Left renal cortex interstitium (tissue), 4 donors: Measurements from ENCODE around the gene NGEF. TPM values are rescaled to one million over a fixed set of nuclear protein-coding genes. Genes with fewer than 3 reads are reported as not detected.

Experiments
- DNase-seq, 4 donors: peaks; one replicate each; pipeline ENCODE4 v3.0.0-alpha.2; 2013; ENCODE audit warnings: low read depth in 4 of 4, low spot score in 2 of 4, missing footprints in 1 of 4
- polyA plus RNA-seq, 4 donors: library from polyadenylated mRNA; unstranded; fragments of 120-200 nt; gene quantifications; one replicate each; pipeline ENCODE4 v1.2.1, GENCODE V29; 2013; ENCODE audit not compliant: insufficient read length in 4 of 4

NGEF gene
- polyA plus RNA-seq, 4 donors: 2.1 to 3.5 (median 2.8) TPM

GRCh38 chr2:232875256-232876121, 137.6 kb downstream of the NGEF start:
- DNase-seq: no peak

GRCh38 chr2:232874677-232875223, 138.3 kb downstream of the NGEF start:
- no peak for DNase-seq

DNA sequence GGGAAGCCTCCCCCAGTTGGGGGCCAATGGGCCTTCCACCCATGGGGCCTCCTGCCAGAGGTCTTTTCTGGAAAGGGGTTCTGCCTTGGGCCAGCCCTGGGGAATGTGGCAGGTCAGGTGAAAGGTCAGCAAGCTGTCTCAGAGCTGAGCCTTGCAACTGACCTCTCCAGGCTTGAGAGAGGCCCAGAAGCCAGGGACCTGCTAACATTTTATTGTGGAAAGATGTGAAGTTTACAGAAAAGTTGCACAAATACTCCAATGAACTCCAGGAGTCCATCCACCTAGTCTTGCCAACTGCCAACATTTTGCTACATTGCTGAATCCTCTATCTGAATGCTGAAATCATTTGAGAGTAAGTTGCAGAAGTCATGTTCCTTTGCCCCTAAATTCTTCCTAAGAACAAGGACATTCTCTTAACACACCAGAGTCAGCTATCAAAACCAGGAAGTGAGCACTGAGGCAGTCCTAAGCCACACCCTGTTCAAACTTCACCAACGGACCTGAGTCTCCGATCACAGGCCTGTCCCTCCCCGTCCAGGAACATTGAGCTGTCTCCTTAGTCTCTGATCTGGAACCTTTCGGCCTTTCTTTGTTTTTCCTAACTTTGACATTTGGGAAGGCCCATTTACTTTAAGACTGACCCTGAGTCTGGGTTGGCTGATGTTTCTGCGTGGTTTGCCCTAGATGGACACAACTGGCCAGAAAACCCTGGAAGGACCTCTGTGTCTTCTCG, 139.0 kb downstream of the NGEF start:
- no peak for DNase-seq

GRCh38 chr2:232873292-232873908, 139.7 kb downstream of the NGEF start:
- no peak for DNase-seq

DNA sequence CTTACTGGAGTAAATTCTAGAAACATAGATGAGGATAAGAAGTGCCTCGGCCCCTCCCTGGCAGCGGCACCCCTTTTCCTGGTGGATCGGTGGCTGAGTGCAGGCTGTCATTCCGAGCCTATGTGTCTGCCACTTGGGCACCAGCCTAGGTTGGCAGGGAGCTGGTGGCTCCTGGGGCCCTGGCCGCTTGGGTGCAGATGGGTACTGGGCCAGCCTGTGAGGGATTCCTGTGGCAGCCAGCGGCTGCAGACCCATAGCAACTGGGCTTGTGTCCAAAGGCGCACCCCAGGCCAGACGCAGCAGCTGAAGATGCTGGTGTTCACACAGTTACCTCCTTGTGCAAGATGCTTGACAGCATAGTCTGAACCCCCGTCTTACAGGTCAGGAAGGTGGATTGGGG, 140.2 kb downstream of the NGEF start:
- DNase-seq: no peak

DNA sequence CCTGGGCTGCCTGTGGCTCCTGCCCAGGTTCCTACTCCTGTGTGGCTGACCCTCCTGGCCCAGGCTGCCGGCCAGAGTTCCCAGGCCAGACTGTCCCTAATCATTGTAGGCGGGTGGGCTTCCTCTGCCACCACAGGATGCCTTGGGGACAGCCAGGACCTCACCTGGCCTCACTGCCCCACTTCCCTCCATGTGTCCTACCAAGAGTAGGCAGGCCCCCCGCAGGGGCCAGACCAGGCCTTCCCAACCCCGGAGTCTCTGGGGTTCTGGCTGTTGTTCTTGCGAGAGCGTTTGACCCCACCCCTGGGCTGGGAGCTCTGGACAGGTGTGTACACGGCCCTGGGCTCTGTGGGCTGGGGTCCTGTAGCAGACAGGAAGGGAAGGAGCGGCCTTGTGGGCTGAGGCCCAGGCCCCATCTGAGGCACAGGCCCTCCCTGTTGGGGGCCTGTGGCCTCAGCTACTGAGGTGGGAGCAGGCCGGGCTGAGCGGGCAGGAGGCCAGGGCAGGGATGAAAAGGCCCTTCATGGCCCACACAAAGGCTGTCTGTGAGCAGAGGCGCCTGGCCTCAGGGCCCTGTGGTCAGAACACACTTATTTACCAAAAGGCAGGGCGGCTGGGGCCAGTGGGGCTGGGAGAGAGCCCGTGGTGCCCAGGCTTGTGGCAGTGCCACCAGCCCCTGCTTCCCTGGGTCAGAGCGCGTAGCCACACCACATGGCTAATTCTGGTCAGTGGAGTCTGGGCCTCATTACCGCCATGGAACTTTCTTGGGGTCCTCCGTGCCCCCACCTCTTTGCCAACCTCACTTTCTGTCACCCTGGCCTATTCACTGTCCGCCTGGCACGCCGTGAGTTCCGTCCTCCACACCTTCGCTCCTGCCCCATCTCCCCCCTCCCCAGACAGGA, 141.0 kb downstream of the NGEF start:
- no peak for DNase-seq

DNA sequence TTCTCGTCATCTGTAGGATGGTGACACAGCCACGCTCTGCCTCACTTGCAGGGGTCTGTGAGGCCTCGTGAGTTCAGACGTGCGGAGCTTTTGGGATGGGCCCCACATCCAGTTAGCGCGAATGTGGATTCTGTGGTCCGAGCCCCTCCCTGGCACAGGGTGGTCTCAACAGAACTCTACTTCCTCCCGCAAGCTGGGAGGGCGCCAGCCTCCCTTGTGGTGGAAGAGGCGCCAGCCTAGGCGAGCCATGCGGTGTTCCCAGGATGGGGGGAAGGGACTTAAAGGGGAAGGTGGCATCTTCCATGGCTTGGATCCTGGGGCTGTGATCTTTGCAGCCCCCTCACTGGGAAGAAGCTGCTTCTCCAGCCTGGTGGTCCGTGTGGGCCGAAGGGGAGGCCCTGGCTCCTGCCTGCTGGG, 141.6 kb downstream of the NGEF start:
- DNase-seq: no peak

DNA sequence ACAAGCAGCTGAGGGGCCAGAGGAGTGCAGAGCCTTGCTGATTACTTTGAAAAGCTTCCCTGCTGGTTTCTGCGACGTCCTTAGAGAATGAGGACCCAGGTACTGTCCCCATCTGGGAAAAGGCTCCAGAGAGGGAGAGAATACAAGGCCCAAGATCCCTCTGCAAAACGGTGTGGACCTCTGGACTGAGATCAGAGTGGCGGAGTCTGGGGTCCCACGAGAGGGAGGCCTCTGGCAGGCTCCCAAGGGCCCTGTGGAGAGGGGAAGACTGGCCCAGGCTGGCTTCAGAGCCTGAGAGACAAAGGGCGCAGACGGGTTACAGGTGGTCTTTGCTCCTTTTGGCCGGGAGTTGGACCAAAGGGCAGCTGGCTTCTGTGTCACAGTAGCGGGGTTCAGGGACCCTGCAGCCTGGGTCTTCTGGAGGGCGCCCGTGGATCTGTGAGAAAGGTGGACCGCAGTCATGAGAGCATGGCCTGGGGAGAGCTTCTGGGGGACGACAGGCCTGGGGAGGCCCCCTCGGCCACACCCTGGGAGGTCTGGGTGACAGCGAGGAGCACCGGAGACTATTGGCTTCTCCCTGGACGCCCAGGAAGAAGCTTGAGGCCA, 142.2 kb downstream of the NGEF start:
- DNase-seq: no peak

DNA sequence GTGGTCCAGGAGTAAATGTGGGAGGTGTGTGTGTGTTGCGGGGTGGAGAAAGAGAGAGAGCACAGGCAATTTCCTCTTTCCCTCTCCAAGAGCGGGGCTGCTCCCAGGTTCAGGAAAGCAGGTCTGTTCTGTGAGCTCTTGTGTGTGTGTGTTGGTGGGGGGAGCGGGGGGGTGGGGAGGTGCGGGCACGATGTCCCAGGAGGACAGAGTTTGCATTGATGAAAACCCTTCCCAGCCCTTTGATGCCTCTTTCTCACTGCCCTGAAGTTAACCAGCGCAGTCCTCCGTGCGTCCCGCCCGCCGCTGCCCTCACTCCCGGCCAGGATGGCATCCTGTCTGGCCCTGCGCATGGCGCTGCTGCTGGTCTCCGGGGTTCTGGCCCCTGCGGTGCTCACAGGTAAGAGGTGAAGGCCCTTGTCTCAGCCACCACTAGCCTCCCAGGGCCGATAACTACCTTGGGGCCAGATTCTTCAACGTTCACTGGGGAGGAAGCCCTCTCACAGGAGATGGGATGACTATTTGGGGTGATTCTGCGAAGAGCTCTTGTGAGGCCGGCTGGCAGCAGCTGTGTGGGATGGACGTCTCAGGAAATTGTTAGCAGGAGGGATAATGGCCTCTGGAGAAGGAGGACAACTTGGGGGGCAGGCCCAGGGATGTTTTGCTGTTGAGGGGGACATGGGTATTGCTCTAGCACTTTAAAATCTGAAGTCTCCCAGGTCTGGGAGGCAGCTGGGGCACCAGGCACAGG, 142.9 kb downstream of the NGEF start, which contains the start of gene SNORC:
Gene SNORC, plus strand, starts transcription at position 247 of the 748 bp plus-strand sequence. Its CDS starts 78 bp downstream, at position 325.
- DNase-seq: no peak

DNA sequence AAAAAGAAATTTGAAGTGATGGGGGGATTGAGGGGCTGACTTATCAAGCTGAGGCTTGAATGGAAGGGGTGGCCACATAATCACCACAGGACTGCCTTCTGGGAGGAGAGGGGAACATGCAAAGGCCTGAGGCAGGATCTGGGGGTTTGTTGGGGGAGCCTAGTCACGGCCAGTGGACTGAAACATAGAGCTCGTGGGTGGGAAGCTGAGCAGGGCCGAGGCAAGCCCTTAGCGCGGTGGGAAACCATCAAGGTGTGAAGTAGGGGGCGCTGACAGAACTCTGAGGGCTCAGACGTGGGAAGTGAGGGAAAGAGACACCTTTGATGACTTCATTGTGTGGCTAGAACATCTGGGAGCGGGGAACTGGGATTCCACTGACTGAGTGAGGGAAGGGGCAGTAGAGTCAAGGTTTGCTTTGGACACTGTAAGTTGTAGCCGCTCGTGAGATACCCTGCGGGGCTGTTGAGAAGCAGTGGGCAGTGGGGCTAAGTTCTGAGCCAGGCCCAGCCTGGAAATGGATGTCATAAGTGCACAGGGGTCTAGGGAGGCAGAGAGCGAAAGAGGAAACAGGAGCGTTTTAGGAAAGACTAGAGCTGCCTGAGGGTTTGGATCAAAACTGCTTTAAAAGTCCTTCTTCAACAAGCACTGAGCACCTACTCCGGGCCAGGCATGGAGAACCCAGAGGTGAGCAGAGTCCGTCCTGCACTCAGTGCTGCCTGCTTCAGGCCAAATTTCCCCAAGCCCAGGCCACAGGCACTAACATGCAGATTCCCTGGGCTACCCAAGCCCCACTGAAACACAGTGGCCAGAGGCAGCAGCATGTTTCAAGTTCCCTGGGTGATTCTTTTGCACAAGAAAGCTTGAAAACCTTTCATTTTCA, 143.7 kb downstream of the NGEF start:
- no peak for DNase-seq

DNA sequence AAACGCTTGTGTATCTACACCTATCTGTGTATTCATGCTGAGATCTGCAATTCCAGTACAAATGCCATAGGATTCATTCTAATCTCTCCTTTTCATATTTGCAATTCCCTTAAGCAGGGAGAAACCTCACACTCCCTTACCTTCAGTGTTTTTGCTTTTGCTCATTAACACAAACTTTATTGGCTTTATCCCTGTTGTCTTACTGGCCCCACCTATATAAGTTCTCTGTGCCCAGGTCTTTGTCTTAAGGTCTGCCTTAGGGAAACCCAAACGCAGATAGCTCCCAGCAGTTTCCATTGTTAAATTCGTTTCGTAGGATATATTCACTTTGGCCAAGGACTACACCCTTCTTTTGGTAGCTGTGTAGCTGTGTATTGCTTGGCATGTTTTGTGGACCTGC, 147.0 kb downstream of the NGEF start:
- no peak for DNase-seq

DNA sequence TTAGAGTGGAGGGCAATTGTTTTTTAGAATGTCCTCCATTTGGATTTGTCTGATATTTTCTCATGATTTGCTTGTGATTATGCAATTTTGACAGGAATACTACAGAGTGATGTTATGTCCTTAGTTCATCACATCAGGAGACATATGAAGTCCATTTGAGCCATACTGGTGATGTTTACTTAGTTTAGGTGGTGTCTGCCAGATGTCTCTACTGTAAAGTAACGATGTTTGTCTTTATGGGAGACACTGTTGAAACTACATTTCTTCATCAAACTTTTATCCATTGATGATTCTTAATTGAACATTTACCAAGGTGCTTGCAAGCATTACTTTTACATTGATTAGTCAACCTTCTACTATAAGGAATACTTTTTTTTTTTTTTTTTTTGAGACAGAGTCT, 147.9 kb downstream of the NGEF start:
- no peak for DNase-seq

DNA sequence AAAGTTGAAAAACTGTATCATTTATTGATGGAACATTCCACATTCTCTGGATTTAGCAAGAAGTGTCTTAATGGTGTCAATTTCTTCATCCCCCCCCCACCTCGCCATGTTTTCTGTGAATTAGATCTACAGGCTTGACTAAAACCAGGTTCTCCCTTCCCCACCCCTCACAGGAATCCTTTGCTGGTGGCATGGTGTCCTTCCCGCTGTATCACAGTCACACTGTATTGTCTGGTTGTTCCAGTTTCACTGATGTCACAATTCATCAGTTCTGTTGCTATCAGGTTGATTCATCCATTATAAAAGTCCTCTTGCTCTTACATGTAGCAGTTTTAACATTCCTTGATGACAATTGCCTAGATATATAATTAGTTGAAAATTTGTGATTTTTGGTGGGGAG, 149.1 kb downstream of the NGEF start:
- DNase-seq: no peak

DNA sequence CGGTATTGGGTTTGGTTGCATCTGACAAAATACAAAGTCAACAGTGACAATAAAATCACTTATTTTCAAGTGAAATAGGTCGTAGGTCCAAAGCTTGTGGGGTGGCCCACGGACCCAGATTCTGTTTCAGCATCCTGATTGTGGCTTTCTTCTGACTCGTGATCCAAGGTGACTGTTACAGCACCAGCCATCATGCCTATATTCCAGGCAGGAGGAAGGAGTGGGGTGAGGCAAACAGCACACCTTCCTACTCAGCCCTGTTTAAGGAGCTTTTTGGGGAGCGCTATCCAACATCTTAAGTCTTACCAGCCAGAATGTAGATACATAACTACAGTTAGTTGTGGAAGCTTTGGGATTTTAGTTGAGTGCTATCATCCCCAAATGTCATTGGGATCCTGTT, 151.7 kb downstream of the NGEF start:
- DNase-seq: no peak

DNA sequence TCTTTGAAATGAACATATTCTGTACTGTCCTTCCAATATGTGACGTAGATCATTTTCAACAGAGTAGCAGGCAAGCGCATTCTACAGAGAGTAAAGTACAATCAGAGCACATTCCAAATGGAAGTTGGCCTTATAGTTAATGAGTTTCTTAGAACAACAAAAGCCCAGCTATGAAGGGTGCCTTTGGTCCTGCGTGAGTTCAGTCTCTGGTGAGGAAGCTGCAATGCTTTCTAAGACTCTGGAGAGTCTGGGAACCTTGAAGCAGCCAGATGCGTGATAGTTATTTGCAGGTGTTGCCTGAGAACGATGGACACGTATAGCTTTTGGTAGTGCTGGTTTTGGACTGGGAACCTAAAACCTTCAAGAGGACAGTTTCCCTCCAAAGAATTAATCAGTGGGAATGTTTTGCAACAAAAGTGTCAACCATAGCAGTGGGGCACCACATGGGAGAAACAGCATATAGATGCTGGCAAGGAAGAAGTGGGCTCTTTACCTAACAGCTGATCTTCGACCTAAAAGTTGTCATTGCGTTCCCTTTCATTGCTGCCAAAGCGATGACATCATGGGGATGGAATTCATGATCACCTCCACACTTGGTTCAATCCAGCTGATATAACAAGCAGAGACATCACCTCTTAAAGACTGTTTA, 152.3 kb downstream of the NGEF start:
- no peak for DNase-seq

DNA sequence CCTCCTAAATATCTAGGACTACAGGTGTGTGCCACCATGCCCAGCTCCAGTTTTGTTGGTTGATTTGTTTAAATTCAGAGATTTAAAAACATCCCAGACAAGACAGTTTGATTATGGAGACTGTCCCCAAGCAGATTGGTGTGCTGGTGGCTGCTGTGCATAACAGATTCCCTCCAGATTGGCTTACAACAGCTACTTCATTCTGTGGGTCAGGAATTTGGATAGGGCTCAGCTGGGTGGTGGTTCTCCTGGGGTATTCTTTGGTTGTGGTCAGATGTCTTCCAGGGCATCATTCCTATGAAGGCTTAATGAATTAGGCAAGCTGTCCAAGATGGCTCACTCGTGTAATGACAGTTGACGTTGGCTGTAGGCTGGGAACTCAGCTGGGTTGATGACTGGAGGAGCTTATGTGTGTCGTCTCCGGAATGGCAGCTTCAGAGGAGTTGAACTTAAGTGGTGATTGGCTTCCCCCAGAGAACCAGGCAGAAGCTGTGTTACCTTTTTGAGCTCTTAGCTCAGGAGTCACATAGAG, 153.6 kb downstream of the NGEF start:
- DNase-seq: no peak

DNA sequence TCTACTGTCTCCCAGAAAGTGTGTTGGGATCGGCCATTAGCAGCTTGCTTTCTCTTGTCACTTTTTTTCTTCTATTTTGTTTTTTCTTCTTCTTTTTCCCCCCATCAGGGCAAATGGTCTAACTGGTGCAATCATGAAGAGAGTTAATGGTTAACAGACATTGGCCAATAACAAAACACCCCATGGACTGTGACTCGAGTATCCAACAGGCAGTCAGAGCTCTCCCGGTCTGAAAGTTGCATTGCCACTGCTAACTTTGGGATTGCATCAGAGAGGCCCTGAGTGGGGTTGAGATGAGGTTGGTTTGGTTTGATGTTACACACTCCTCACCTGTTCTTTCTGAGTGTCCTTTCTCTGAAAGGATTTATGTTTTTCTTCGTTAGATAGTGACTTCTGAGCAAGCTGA, 155.9 kb downstream of the NGEF start:
- DNase-seq: no peak
